LNCaP clone FGC (cell line): ENCODE data around the gene ADAM33.

Experiments used
- DNase-seq: peaks from one replicate; pipeline ENCODE4 v3.0.0-alpha.2; 2011; ENCODE audit warnings: low read depth
- H3K4me3 ChIP-seq: 2 replicates; pipeline ENCODE4 v1.5.1; 2011; ENCODE audit warnings: mild to moderate bottlenecking, low read depth, low read length, control low read depth
- CTCF ChIP-seq: IDR thresholded peaks from 2 replicates; pipeline ENCODE4 v1.5.1; 2012; ENCODE audit warnings: mild to moderate bottlenecking; ENCODE audit not compliant: control insufficient read depth, insufficient read depth; ENCODE audit errors: extremely low read depth

Gene ADAM33

GRCh38 chr20:3681931-3682781 is at the start of gene ADAM33:
Gene ADAM33, minus strand, starts transcription at chr20:3682010. Its CDS starts 6 bp downstream, at chr20:3682004.
- TF ChIP-seq CTCF = no peak
- 0 out of 2 replicates have a peak within 1 kb of the TSS, but pooled peaks have one; percentile 28 for H3K4me3 ChIP-seq
- no peak for DNase-seq

GRCh38 chr20:3730803-3731672 is 49.2 kb upstream of the ADAM33 start:
- DNase-seq = no peak
- H3K4me3 ChIP-seq = no peak overlapping the region
- no peak for TF ChIP-seq CTCF

- no peak overlapping the region for H3K4me3 ChIP-seq
- no peak for TF ChIP-seq CTCF
- DNase-seq = no peak
Measured at GRCh38 chr20:3729811-3730540, 48.2 kb upstream of the ADAM33 start.

GRCh38 chr20:3729378-3729777 is 47.6 kb upstream of the ADAM33 start:
- no peak for DNase-seq
- no peak for TF ChIP-seq CTCF
- H3K4me3 ChIP-seq = no peak overlapping the region

GRCh38 chr20:3728876-3729275 is 47.1 kb upstream of the ADAM33 start:
- TF ChIP-seq CTCF = no peak
- no peak overlapping the region for H3K4me3 ChIP-seq
- no peak for DNase-seq

- DNase-seq = no peak
- TF ChIP-seq CTCF = no peak
- H3K4me3 ChIP-seq = no peak overlapping the region
Measured at GRCh38 chr20:3728354-3728753, 46.5 kb upstream of the ADAM33 start.
